Measurements from ENCODE around the gene CRLF2. TPM values are rescaled to one million over a fixed set of nuclear protein-coding genes. Genes with fewer than 3 reads are reported as not detected.

CRLF2 gene
- polyA plus RNA-seq, 4 donors, result 0.33 TPM; not detected in 3

DNA sequence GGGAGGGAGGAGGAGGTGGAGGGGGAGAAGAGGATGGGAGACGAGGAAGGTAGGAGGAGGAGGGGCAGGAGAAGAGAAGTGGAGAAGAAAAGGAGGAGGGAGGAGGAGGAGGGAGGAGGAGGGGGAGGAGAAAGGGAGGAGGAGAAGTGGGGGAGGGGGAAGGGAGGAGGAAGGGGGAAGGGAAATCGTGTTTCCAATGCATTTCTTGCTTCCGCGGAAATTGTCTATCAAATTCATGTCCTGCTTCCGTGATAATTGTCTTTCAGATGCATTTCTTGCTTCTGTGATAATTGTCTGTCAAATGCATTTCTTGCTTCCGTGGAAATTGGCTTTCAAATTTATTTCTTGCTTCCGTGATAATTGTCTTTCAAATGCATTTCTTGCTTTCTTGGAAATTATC lies 43.3 kb downstream of the CRLF2 start:
- no peak overlapping the region for H3K4me3 ChIP-seq (ENCODE audit: low read depth in 1 of 3, low read length in 3 of 3)
- DNase-seq, result no peak
- no peaks in the 10 kb centered on the region for H3K4me1 ChIP-seq (ENCODE audit: control insufficient read depth in 3 of 3, insufficient read depth in 2 of 3, low read depth in 1 of 3, low read length in 2 of 3)
- H3K36me3 ChIP-seq (ENCODE audit: control insufficient read depth in 3 of 3, insufficient read depth in 2 of 3, low read depth in 1 of 3, low read length in 3 of 3), result no peaks in the 10 kb centered on the region
- no peaks in the 10 kb centered on the region for H3K27me3 ChIP-seq (ENCODE audit: control insufficient read depth in 3 of 3, insufficient read depth in 3 of 3, low read length in 3 of 3)
- no peak overlapping the region for H3K27ac ChIP-seq (ENCODE audit: low read depth in 1 of 3, low read length in 2 of 3)
- FAIRE-seq, result no peak
- H3K9me3 ChIP-seq (ENCODE audit: control insufficient read depth in 2 of 2, insufficient read depth in 1 of 2, low read depth in 1 of 2, low read length in 1 of 2), result no peaks in the 10 kb centered on the region
- 73 to 82% (median 81%) methylated on average over 6 to 7 of the region's 7 CpGs for WGBS, 3 donors

DNA sequence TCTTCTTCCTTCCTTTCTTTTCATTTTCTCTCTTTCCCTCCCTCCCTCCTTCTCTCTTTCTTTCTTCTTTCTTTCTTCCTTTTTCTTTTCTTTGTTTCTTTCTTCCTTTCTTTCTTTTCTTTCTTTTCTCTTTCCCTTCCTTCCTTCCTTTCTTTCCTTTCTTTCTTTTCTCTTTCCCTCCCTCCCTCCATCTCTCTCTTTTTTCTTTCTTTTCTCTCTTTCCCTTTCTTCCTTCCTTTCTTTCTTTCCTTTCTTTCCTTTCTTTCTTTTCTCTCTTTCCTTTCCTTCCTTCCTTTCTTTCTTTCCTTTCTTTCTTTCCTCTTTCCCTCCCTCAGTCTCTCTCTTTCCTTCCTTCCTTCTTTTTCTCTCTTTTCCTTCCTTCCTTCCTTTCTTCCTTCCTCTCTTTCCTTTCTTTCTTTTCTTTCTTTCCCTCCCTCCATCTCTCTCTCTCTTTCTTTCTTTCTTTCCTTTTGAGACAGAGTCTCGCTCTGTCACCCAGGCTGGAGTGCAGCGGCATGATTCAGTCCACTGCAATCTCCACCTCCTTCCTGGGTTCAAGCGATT lies 44.4 kb downstream of the CRLF2 start:
- no peaks in the 10 kb centered on the region for H3K36me3 ChIP-seq (ENCODE audit: control insufficient read depth in 3 of 3, insufficient read depth in 2 of 3, low read depth in 1 of 3, low read length in 3 of 3)
- H3K9me3 ChIP-seq (ENCODE audit: control insufficient read depth in 2 of 2, insufficient read depth in 1 of 2, low read depth in 1 of 2, low read length in 1 of 2), result no peaks in the 10 kb centered on the region
- H3K27ac ChIP-seq (ENCODE audit: low read depth in 1 of 3, low read length in 2 of 3), result no peak overlapping the region
- no peaks in the 10 kb centered on the region for H3K4me1 ChIP-seq (ENCODE audit: control insufficient read depth in 3 of 3, insufficient read depth in 2 of 3, low read depth in 1 of 3, low read length in 2 of 3)
- DNase-seq (no peak), FAIRE-seq (no peak)
- H3K4me3 ChIP-seq (ENCODE audit: low read depth in 1 of 3, low read length in 3 of 3), result no peak overlapping the region
- H3K27me3 ChIP-seq (ENCODE audit: control insufficient read depth in 3 of 3, insufficient read depth in 3 of 3, low read length in 3 of 3), result no peaks in the 10 kb centered on the region
- 89 to 97% (median 90%) methylated on average over 3 of the region's 3 CpGs for WGBS, 3 donors

DNA sequence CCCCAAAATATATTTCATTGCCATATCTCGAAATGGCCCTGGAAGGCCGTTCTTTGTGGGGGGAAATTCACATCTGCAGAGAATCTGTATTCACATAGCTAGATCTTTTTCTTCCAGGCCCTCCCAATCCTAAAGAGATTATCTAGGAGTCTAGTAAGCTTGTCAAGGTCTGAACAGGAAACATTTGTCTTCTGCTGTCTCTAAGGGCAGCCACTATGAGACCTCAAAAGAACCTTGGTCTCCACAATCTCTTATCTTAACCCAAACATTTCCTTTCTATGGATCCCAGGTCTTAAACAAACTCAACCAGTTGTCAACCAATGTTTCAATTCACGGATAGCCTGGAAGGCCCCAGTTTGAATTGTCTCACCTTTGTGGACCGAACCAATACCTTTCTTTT lies 45.0 kb downstream of the CRLF2 start:
- FAIRE-seq, result no peak
- H3K27ac ChIP-seq (ENCODE audit: low read depth in 1 of 3, low read length in 2 of 3), result no peak overlapping the region

DNA sequence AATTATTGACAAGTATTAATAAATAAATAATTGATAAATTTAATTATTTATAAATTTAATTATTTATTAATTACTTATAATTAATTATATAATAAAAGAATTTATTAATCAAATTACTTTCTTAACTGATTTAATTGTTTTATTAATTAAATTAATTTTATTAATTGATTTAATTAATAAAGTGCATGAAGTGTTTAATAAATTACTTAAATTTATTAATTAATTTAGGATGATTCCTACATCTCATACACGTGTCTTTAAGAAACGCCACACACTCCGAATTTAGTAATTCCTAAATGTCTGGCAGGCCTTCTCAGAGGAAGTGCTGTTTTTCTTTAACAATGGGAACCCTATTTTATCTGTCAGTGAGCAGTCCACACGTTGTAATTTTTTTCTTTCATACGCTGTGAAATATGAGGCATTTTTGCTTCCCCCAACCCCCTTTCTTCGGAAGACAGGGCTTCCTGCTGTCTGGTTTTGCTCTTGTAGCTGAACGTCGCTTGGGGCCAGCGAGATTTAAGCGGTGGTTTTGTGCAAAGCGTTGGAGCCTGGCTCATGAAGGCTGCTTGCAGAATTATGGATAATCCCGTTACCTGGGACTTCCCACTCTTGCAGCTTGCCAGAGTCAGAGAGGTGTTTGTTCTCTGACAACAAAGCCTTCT lies 46.8 kb downstream of the CRLF2 start:
- Histone ChIP-seq H3K27ac (ENCODE audit: low read depth in 1 of 3, low read length in 2 of 3) (no peak overlapping the region), H3K36me3 (ENCODE audit: control insufficient read depth in 3 of 3, insufficient read depth in 2 of 3, low read depth in 1 of 3, low read length in 3 of 3) (no peaks in the 10 kb centered on the region), H3K27me3 (ENCODE audit: control insufficient read depth in 3 of 3, insufficient read depth in 3 of 3, low read length in 3 of 3) (no peaks in the 10 kb centered on the region), H3K4me3 (ENCODE audit: low read depth in 1 of 3, low read length in 3 of 3) (no peak overlapping the region), H3K4me1 (ENCODE audit: control insufficient read depth in 3 of 3, insufficient read depth in 2 of 3, low read depth in 1 of 3, low read length in 2 of 3) (no peaks in the 10 kb centered on the region), H3K9me3 (ENCODE audit: control insufficient read depth in 2 of 2, insufficient read depth in 1 of 2, low read depth in 1 of 2, low read length in 1 of 2) (peaks cover 0 to 3% of the 10 kb centered on the region in 2 donors)
- 16 to 46% (median 45%) methylated on average over 12 of the region's 12 CpGs for WGBS, 3 donors
- no peak for FAIRE-seq
- DNase-seq, result peak in 1 of 2 donors; percentile 40

More for the DNA sequence above, 45.0 kb downstream of the CRLF2 start:
- DNase-seq, result no peak
- H3K4me3 ChIP-seq (ENCODE audit: low read depth in 1 of 3, low read length in 3 of 3), result no peak overlapping the region
- no peaks in the 10 kb centered on the region for H3K4me1 ChIP-seq (ENCODE audit: control insufficient read depth in 3 of 3, insufficient read depth in 2 of 3, low read depth in 1 of 3, low read length in 2 of 3)
- 30 to 41% (median 40%) methylated on average over 4 of the region's 4 CpGs for WGBS, 3 donors
- no peaks in the 10 kb centered on the region for H3K27me3 ChIP-seq (ENCODE audit: control insufficient read depth in 3 of 3, insufficient read depth in 3 of 3, low read length in 3 of 3)
- no peaks in the 10 kb centered on the region for H3K36me3 ChIP-seq (ENCODE audit: control insufficient read depth in 3 of 3, insufficient read depth in 2 of 3, low read depth in 1 of 3, low read length in 3 of 3)
- H3K9me3 ChIP-seq (ENCODE audit: control insufficient read depth in 2 of 2, insufficient read depth in 1 of 2, low read depth in 1 of 2, low read length in 1 of 2), result no peaks in the 10 kb centered on the region

DNA sequence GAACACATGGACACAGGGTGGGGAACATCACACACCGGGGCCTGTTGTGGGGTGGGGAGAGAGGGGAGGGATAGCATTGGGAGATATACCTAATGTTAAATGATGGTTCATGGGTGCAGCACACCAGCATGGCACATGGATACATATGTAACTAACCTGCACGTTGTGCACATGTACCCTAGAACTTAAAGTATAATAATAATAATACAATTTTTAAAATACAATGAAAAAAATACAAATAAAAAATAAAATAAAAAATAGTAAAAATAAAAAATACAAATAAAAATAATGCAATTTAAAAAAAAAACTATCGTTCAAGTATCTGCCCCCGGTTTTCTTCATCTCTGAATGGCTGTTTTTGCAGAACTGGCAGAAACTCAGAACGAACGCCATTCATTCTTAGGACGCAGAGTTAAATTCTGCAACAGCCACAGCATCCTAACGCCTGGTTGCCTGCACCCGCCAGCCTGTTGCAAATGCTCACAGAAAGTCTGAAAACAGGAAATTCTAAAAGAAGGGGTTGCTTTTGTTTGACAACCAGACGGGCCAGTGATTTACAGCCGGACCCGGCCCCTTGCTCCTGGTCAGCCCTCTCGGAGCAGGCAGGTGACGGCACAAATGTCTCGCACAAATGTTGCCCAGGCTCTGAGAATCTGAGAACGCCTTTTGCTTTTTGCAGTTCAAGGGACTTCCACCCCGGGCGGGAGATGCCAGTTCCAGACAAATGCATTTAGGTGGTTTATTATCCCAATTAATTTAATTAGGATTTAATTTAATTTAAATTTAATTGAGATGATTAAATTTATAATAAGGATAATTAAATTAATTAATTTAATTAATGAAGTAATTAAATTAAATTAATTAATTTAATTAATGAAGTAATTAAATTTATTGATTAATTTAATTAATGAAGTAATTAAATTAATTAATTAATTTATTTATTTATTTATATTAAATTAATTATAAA lies 47.8 kb downstream of the CRLF2 start:
- Histone ChIP-seq H3K36me3 (ENCODE audit: control insufficient read depth in 3 of 3, insufficient read depth in 2 of 3, low read depth in 1 of 3, low read length in 3 of 3) (no peaks in the 10 kb centered on the region), H3K4me1 (ENCODE audit: control insufficient read depth in 3 of 3, insufficient read depth in 2 of 3, low read depth in 1 of 3, low read length in 2 of 3) (no peaks in the 10 kb centered on the region), H3K27me3 (ENCODE audit: control insufficient read depth in 3 of 3, insufficient read depth in 3 of 3, low read length in 3 of 3) (no peaks in the 10 kb centered on the region), H3K27ac (ENCODE audit: low read depth in 1 of 3, low read length in 2 of 3) (no peak overlapping the region), H3K4me3 (ENCODE audit: low read depth in 1 of 3, low read length in 3 of 3) (no peak overlapping the region), H3K9me3 (ENCODE audit: control insufficient read depth in 2 of 2, insufficient read depth in 1 of 2, low read depth in 1 of 2, low read length in 1 of 2) (peaks cover 0 to 3% of the 10 kb centered on the region in 2 donors)
- DNase-seq, result peak; percentile 10 to 26
- 15 to 31% (median 29%) methylated on average over 18 of the region's 18 CpGs for WGBS, 3 donors
- FAIRE-seq, result no peak

DNA sequence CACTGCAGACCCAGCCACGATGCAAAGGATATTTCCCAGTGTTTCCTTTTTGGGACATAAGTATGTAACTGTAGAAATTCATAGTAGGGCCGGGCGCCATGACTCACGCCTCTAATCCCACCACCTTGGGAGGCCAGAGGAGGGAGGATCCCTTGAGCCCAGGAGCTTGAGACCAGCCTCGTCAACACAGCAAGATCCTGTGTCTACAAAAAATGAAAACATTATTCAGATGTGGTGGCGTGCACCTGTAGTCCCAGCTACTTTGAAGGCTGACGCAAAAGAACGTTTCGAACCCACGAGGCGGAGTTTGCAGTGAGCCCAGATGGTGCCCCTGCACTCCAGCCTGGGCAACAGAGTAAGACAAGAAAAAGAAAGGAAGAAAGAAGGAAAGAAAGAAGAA lies 49.2 kb downstream of the CRLF2 start:
- no peak for FAIRE-seq

DNA sequence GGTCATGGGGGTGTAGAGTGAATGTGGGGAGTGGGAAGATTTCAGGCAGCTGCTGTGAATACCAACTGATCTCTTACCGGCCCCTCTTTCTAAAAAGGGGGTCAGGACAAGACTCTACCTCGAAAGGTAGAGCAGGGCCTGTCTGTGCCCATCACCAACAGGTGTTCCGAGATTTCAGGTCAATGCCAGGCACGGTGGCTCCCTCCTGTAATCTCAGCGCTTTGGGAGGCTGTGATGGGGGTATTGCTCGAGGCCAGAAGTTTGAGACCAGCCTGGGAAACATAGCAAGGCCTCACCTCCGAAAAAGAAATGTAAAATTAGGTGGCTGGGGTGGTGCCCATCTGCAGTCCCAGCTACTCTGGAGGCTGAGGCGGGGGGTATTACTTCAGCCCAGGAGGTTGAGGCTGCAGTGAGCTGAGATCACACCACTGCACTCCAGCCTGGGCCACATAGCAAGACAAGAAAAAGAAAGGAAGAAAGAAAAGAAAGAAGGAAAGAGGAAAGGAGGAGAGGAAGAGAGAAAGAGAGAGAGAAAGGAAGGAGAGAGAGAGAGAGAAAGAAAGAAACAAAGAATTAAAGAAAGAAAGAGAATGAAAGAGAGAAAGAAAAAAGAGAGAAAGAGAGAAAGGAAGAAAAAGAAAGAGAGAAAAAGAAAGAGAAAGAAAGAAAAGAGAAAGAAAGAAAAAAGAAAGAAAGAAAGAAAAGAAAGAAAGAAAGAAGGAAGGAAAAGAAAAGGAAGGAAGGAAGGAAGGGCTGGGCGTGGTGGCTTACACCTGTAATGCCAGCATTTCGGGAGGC lies 50.1 kb downstream of the CRLF2 start:
- H3K9me3 ChIP-seq (ENCODE audit: control insufficient read depth in 2 of 2, insufficient read depth in 1 of 2, low read depth in 1 of 2, low read length in 1 of 2), result peaks cover 0 to 3% of the 10 kb centered on the region in 2 donors
- no peak for DNase-seq
- H3K4me3 ChIP-seq (ENCODE audit: low read depth in 1 of 3, low read length in 3 of 3), result no peak overlapping the region
- H3K36me3 ChIP-seq (ENCODE audit: control insufficient read depth in 3 of 3, insufficient read depth in 2 of 3, low read depth in 1 of 3, low read length in 3 of 3), result no peaks in the 10 kb centered on the region
- no peaks in the 10 kb centered on the region for H3K27me3 ChIP-seq (ENCODE audit: control insufficient read depth in 3 of 3, insufficient read depth in 3 of 3, low read length in 3 of 3)
- no peaks in the 10 kb centered on the region for H3K4me1 ChIP-seq (ENCODE audit: control insufficient read depth in 3 of 3, insufficient read depth in 2 of 3, low read depth in 1 of 3, low read length in 2 of 3)
- 75 to 81% (median 75%) methylated on average over 10 of the region's 10 CpGs for whole genome bisulfite sequencing, 3 donors
- FAIRE-seq, result no peak
- H3K27ac ChIP-seq (ENCODE audit: low read depth in 1 of 3, low read length in 2 of 3), result no peak overlapping the region

More for the DNA sequence above, 49.2 kb downstream of the CRLF2 start:
- WGBS, 3 donors, result 78 to 80% (median 78%) methylated on average over 11 of the region's 11 CpGs
- Histone ChIP-seq H3K9me3 (ENCODE audit: control insufficient read depth in 2 of 2, insufficient read depth in 1 of 2, low read depth in 1 of 2, low read length in 1 of 2) (peaks cover 0 to 3% of the 10 kb centered on the region in 2 donors), H3K4me3 (ENCODE audit: low read depth in 1 of 3, low read length in 3 of 3) (no peak overlapping the region), H3K4me1 (ENCODE audit: control insufficient read depth in 3 of 3, insufficient read depth in 2 of 3, low read depth in 1 of 3, low read length in 2 of 3) (no peaks in the 10 kb centered on the region), H3K27me3 (ENCODE audit: control insufficient read depth in 3 of 3, insufficient read depth in 3 of 3, low read length in 3 of 3) (no peaks in the 10 kb centered on the region), H3K27ac (ENCODE audit: low read depth in 1 of 3, low read length in 2 of 3) (no peak overlapping the region), H3K36me3 (ENCODE audit: control insufficient read depth in 3 of 3, insufficient read depth in 2 of 3, low read depth in 1 of 3, low read length in 3 of 3) (no peaks in the 10 kb centered on the region)
- no peak for DNase-seq

DNA sequence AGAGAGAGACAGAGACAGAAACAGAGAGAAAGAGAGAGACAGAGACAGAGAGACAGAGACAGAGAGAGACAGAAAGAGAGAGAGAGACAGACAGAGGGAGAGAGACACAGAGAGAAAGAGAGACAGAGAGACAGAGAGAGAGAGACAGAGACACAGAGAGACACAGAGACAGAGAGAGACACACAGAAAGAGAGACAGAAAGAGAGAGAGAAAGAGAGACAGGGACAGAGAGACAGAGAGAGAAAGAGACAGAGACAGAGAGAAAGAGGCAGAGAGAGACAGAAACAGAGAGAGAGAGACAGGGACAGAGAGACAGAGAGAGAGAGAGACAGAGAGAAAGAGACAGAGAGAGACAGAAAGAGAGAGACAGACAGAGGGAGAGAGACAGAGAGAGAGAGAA lies 52.9 kb downstream of the CRLF2 start:
- FAIRE-seq (peak; percentile 86), DNase-seq (no peak)

More for the DNA sequence above, 52.9 kb downstream of the CRLF2 start:
- Histone ChIP-seq H3K36me3 (ENCODE audit: control insufficient read depth in 3 of 3, insufficient read depth in 2 of 3, low read depth in 1 of 3, low read length in 3 of 3) (no peaks in the 10 kb centered on the region), H3K4me3 (ENCODE audit: low read depth in 1 of 3, low read length in 3 of 3) (no peak overlapping the region), H3K27ac (ENCODE audit: low read depth in 1 of 3, low read length in 2 of 3) (no peak overlapping the region), H3K27me3 (ENCODE audit: control insufficient read depth in 3 of 3, insufficient read depth in 3 of 3, low read length in 3 of 3) (no peaks in the 10 kb centered on the region), H3K9me3 (ENCODE audit: control insufficient read depth in 2 of 2, insufficient read depth in 1 of 2, low read depth in 1 of 2, low read length in 1 of 2) (peaks cover 0 to 3% of the 10 kb centered on the region in 2 donors), H3K4me1 (ENCODE audit: control insufficient read depth in 3 of 3, insufficient read depth in 2 of 3, low read depth in 1 of 3, low read length in 2 of 3) (no peaks in the 10 kb centered on the region)
